Gastroesophageal sphincter (tissue), 3 donors: ENCODE measurements around the gene XIST.

Experiments used
- EP300 ChIP-seq: sonication (generic); formaldehyde crosslinking; IDR thresholded peaks from one replicate; pipeline ENCODE4 v1.6.1; 2017; ENCODE audit warnings: antibody characterized with exemption, mild to moderate bottlenecking
- TF ChIP-seq, protein P1 (sequence below), 4 experiments: fragments of 200-600 bp in 2 of 4; fragments of 450-650 bp in 2 of 4; sonication (generic) in 1 of 4; IDR thresholded peaks; one replicate each; pipeline ENCODE4 v1.5.1; 2017 to 2019; ENCODE audit warnings: antibody characterized with exemption in 4 of 4, mild to moderate bottlenecking in 2 of 4, moderate library complexity in 2 of 4

DNA sequence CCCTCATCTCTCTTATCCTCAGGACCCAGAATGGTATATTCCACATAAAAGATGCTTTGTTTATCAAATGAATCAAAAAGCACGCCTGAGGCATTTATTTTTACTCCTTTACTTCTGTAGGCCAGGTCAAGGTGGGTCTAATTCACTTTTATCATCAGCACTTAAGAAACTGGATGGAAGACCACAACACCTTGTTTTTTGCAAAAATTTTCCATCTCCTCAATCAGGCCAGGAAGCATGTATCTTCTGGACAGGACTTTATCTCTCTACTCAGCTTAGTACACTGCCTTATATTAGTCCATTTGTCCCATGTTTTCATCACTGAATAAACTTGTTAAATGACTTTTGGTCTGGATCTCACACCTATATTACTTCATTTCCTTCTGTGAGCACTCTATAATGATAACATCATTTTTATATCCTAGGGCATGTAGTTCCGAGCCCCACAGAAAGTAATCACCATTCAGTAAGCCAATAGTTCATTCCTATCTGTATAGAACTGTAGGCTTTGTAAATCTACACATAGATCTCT is 29.0 kb downstream of the XIST start:
- TF ChIP-seq, protein P1, sequence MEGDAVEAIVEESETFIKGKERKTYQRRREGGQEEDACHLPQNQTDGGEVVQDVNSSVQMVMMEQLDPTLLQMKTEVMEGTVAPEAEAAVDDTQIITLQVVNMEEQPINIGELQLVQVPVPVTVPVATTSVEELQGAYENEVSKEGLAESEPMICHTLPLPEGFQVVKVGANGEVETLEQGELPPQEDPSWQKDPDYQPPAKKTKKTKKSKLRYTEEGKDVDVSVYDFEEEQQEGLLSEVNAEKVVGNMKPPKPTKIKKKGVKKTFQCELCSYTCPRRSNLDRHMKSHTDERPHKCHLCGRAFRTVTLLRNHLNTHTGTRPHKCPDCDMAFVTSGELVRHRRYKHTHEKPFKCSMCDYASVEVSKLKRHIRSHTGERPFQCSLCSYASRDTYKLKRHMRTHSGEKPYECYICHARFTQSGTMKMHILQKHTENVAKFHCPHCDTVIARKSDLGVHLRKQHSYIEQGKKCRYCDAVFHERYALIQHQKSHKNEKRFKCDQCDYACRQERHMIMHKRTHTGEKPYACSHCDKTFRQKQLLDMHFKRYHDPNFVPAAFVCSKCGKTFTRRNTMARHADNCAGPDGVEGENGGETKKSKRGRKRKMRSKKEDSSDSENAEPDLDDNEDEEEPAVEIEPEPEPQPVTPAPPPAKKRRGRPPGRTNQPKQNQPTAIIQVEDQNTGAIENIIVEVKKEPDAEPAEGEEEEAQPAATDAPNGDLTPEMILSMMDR (IDR thresholded peaks at IDR 0.05): no peak
- no peak for TF ChIP-seq EP300
